Renal cortex interstitium (tissue), 11 donors: Measurements from ENCODE around the gene C19orf47. TPM values are rescaled to one million over a fixed set of nuclear protein-coding genes. Genes with fewer than 3 reads are reported as not detected.

Source experiments
- DNase-seq, 11 donors: peaks; one replicate each; pipeline ENCODE4 v3.0.0-alpha.2; 2013; ENCODE audit warnings: low read depth in 9 of 11, low spot score in 4 of 11; ENCODE audit errors: extremely low read depth in 1 of 11
- polyA plus RNA-seq, 3 donors: library from polyadenylated mRNA; unstranded; fragments of 120-200 nt; gene quantifications; one replicate each; pipeline ENCODE4 v1.2.1, GENCODE V29; 2013; ENCODE audit not compliant: insufficient read length in 3 of 3

The C19orf47 gene
- polyA plus RNA-seq, 3 donors = 8.3 to 18.0 (median 14.5) TPM

DNA sequence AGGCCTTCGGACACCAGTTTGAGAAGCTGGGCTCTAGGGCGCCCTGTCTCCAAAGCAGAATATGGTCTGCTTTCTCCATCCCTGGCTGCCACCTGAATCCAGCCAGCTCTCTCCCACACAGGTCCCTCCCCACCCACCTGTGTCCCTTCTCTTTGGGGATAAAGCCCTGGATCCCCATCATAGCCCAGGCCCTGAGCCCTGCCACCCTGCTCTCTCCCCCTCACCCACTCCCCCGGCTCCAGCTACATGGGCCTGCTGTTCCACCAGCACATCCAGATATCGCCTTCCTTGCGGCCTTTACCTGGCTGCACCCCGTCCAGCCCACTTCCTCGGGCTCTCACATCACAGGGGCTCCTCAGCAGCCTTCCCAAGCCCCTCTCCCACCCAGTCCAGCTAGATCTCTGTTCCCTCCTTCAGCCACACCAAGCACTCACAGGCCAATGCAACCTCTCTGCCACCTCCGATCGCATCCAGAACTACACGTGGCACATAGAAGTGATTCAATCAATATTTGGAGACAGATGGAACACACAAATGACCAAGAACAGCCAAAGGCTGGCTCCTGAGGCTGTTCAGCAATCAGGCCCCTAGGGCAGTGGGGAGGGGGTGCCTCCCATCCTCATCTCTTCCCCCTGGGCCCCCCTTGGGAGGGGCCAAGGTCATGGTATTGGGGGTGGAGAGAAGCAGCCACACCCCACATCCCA lies 70.7 kb downstream of the C19orf47 start:
- DNase-seq = no peak

DNA sequence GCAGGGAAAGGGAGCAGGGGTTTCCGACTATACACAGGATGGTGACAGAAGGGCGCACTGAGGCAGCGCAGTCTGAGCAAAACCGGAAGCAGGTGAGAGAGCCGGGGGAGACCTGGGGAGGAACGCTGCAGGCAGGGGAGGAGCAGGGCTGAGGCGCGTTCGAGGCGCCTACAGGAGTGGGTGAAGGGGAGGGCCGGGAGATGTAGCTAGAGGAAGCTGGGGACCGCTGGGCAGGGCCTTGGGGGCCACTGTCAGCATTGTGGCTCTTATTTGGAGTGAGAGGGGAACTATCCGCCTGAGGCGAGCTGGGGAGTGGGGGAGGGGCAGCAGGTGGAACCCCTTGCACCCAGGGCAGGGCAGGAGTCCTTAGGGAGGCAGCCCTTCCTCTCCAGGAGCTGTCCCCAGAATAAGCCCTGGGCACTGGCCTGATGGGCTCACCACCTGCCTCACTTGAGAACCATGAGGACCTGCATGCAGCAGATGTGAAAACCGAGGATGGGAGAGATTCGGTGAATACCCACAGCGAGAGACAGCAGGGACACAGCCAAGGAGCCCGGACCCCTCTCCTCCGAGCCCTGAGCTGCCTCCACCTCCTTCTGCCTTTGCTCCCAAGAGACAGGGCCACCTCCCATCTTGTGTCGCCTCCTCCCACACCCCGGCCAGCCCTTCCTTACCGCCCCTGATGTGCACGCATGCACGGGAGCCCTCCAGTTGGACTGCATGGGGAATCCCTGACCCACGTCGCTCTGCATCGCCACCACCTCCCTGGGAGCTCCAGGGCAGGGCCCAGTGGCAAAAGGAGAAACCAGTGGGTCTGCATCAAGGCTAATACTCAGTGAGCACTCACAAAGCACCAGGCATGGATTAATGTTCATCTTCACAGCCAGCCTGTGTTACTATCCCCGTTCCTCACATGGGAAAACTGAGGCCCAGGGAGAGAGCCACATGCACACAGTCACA lies 73.3 kb downstream of the C19orf47 start:
- no peak for DNase-seq

DNA sequence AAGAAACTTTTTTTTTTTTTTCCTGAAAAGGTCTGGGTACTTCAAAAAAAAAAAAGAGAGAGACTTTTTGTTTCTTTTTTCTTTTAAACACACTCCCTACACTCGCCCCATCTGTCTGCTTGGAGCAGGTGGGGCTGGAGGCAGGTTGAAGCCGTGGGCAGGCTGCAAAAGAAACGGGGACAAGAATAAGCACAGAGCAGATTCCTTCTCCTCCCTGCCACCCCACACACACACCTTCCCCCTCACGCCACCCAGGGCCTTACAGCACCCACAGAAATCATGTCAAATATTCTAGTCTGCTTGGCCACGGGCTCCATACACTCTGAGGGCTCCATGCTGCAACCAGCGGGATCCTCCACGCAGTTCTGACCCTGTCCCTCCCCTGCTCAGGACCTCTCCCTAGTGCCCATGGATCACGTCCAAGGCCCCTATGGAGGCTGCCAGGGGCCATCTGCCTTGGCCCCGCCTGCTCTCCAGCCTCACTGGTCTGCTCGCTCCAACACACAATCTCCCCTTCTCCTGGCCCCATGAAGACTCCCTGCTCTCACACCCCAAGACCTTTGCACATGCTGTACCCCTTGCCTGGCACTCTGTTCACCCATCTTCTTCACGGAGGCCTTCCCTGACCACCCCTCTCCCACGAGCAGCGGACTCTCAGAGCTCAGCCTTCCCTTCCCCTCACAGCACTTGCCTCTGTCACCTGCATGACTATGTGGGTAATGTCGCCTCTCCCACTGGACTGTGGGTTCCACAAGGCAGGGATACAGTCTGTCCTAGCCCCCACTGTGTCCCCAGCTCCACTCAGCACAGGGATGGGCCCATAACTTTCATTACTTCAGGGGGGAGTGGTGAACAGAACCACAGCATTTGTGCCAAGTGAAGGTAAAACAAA lies 74.5 kb downstream of the C19orf47 start:
- DNase-seq = no peak

DNA sequence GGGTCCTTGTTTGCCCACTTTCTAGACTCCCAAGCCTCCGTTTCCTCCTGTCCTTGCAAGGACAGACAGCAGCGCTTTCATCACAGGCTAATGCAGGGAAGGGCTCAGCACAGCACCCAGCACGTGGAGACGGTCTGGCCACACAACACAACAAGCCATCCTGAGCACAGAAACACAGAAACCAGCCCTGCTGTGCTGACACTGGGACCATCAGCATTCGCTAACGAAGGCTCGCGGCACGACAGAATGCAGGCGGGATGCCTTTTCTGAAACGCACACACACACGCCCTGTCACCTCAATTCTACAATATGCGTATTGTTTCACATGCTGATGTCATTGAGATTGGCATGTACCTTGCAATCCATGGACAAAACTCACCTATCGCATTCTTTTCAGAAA lies 75.9 kb downstream of the C19orf47 start:
- no peak for DNase-seq

DNA sequence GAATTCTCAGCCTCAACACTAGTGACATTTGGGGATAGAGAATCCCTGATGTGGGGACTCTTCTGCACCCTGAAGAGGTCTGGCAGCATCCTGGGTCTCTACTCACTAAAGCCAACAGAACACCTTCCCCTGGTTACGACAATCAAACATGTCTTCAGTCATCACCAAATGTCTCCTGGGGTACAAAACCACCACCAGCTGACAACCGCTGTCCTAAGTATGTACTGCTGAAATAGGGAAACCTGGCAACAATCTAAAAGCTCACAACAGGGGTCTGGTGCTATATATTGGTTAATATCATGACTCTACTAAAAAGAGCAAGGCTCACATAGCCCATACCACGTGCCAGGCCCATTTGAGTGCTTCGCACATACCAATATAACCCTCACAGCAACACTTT lies 76.5 kb downstream of the C19orf47 start:
- no peak for DNase-seq

DNA sequence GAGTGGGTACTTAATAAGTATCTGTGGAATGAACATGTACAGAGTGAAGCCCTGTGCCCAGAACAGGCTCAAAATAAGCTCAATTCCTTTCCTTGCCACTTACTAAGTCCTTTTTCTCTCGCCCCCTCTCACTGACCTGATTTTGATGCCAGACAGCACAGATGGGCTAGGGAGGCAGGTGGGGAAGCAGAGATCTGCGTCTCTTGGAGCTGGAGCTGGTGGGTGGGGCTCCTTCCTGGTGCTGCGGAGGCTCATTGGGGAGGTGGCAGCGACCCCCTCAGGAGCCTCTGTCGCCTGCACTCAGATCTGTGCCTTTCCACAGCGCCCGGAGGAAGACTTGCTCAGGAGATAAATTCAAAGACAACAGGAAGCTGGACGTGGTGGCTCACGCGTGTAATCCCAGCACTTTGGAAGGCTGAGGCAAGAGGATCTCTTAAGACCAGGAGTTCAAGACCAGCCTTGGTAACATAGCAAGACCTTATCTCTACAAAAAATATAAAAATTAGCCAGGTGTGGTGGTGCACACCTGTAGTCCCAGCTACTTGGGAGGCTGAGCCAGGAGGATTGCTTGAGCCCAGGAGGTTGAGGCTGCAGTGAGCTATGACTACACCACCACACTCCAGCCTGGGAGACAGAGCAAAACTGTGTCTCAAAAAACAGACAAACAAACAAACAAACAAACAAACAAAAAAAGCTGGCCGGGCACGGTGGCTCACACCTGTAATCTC lies 77.7 kb downstream of the C19orf47 start:
- DNase-seq = no peak

Other genes with a start within 250 kb of the C19orf47 start
- 10 to 100 TPM in 2 of 3 donors, 1 to 10 TPM in 1; 9.2 to 19.6 (median 17.4) TPM for gene MAP3K10, start 157.0 kb downstream of the C19orf47 start, polyA plus RNA-seq
- under 1 TPM; 0.11 to 0.26 (median 0.12) TPM for gene TTC9B, start 130.0 kb downstream of the C19orf47 start, polyA plus RNA-seq
- gene CCNP, start 121.7 kb downstream of the C19orf47 start, polyA plus RNA-seq = 1 to 10 TPM; 1.1 to 2.3 (median 1.2) TPM
- 100 to 1,000 TPM; 144 to 248 (median 180) TPM for gene AKT2, start 63.1 kb downstream of the C19orf47 start, polyA plus RNA-seq
- 100 to 1,000 TPM; 194 to 276 (median 275) TPM for gene PLD3, start 298 bp upstream of the C19orf47 start, polyA plus RNA-seq
- under 1 TPM in 2 of 3 donors, not detected in 1; 0.14 to 0.17 TPM for gene HIPK4, start 41.8 kb upstream of the C19orf47 start, polyA plus RNA-seq
- 10 to 100 TPM; 10.2 to 14.0 (median 11.7) TPM for gene PRX, start 65.0 kb upstream of the C19orf47 start, polyA plus RNA-seq
- 1 to 10 TPM; 6.4 to 9.7 (median 7.0) TPM for gene SERTAD1, start 77.6 kb upstream of the C19orf47 start, polyA plus RNA-seq
- gene SERTAD3, start 95.9 kb upstream of the C19orf47 start, polyA plus RNA-seq = 10 to 100 TPM; 33.0 to 38.5 (median 34.6) TPM
- 10 to 100 TPM; 35.5 to 58.3 (median 49.3) TPM for gene BLVRB, start 117.3 kb upstream of the C19orf47 start, polyA plus RNA-seq
- 1 to 10 TPM; 1.5 to 2.2 (median 1.6) TPM for gene SPTBN4, start 118.6 kb upstream of the C19orf47 start, polyA plus RNA-seq
- gene SHKBP1, start 228.5 kb upstream of the C19orf47 start, polyA plus RNA-seq = 10 to 100 TPM; 44.3 to 47.9 (median 45.6) TPM